Upper lobe of right lung (tissue), 1 donor: ENCODE results near the gene CUEDC1. TPM values are rescaled to one million over a fixed set of nuclear protein-coding genes. Genes with fewer than 3 reads are reported as not detected.
A peak's percentile ranks its signal among the peaks of the same experiment; 100 is the strongest.

ENCODE experiments used
- ATAC-seq: fragments of 200-7000 bp; cut with Tn5 transposase; one replicate; pipeline ENCODE4 v1.9.1; 2020; ENCODE audit warnings: mild to moderate bottlenecking, moderate library complexity
- DNase-seq: peaks from one replicate; pipeline ENCODE4 v3.0.0-alpha.2; 2020
- H3K27ac ChIP-seq: fragments of 200-600 bp; one replicate; pipeline ENCODE4 v1.8.0; 2022
- H3K27me3 ChIP-seq: fragments of 200-600 bp; one replicate; pipeline ENCODE4 v1.8.0; 2022; ENCODE audit warnings: mild to moderate bottlenecking
- H3K36me3 ChIP-seq: fragments of 200-600 bp; one replicate; pipeline ENCODE4 v1.8.0; 2022
- H3K4me1 ChIP-seq: fragments of 200-600 bp; one replicate; pipeline ENCODE4 v1.8.0; 2022
- H3K4me3 ChIP-seq: fragments of 200-600 bp; one replicate; pipeline ENCODE4 v1.8.0; 2022; ENCODE audit warnings: mild to moderate bottlenecking
- H3K9me3 ChIP-seq: fragments of 200-600 bp; one replicate; pipeline ENCODE4 v1.8.0; 2022
- intact Hi-C: fragments of 100-400 bp; cut with DNase I; formaldehyde crosslinking; loops from one replicate; pipeline ENCODE4 v1.11.0; 2022
- total RNA-seq: library from RNA; stranded (reverse); fragmentation: NEBNext Ultra II Directional; extraction: Animal tissue kit (Norgen Biotek cat#: 25700); gene quantifications from one replicate; pipeline ENCODE4 v1.2.1, GENCODE V29; 2021
- TF ChIP-seq, protein P1 (sequence below): fragments of 200-600 bp; IDR thresholded peaks from one replicate; pipeline ENCODE4 v1.8.0; 2022; ENCODE audit warnings: antibody characterized with exemption
- donor health status: DM: no; HTN: yes; CAD: no; lungs with severe emphysema.

Gene CUEDC1
- total RNA-seq, 1 donor from 2014 or later, result 41.9 TPM

DNA sequence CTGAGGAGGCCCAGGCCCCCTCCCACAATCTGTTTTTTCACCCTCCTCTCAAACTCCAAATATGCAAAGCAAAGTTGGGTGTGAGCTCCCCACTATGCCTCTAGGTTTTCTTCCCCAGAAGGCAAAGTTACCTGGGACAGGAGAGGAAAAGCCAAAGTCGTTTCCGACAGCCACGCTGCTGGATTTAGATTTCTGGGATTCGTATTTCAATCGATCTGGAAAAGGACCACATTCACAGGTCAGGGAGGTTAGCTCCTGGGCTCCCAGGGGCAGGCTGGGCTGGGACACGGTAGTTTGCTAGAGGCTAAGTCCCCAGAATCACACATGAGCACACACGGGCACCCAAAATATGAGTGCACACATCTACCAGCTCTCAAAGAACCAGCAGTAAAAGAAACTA, 84.1 kb downstream of the CUEDC1 start:
- TF ChIP-seq, protein P1, sequence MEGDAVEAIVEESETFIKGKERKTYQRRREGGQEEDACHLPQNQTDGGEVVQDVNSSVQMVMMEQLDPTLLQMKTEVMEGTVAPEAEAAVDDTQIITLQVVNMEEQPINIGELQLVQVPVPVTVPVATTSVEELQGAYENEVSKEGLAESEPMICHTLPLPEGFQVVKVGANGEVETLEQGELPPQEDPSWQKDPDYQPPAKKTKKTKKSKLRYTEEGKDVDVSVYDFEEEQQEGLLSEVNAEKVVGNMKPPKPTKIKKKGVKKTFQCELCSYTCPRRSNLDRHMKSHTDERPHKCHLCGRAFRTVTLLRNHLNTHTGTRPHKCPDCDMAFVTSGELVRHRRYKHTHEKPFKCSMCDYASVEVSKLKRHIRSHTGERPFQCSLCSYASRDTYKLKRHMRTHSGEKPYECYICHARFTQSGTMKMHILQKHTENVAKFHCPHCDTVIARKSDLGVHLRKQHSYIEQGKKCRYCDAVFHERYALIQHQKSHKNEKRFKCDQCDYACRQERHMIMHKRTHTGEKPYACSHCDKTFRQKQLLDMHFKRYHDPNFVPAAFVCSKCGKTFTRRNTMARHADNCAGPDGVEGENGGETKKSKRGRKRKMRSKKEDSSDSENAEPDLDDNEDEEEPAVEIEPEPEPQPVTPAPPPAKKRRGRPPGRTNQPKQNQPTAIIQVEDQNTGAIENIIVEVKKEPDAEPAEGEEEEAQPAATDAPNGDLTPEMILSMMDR, result no peak
- Histone ChIP-seq H3K27ac (no peak overlapping the region), H3K9me3 (no peaks in the 10 kb centered on the region), H3K4me3 (no peak overlapping the region), H3K36me3 (peaks cover 18% of the 10 kb centered on the region), H3K27me3 (no peaks in the 10 kb centered on the region), H3K4me1 (peaks cover 47% of the 10 kb centered on the region)
- no peak for DNase-seq
- intact Hi-C loops, result loop anchor here (5.0 kb wide), 1 partner anchor 121 kb away; no protein-coding TSS in a partner anchor
- ATAC-seq, result no peak

DNA sequence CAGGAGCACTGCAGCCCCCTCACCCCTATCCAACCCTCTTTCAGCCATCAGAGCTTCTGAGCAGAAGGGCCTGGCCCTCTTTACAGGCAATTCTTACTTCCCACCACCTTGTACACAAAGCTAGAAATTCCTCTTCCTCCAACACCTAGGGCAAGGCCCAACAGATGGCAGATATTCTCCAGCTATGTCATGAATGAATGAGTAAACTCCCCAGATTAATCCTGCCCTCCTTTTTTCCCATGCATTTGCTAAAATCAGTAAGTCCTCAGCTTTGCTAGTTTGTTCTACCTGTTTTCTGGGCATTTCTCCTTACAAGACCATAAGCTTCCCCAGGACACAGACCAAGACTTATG, 85.0 kb downstream of the CUEDC1 start:
- TF ChIP-seq, protein P1, result no peak
- ATAC-seq (no peak), DNase-seq (no peak)
- intact Hi-C loops, result loop anchor here (5.0 kb wide), 1 partner anchor 122 kb away; no protein-coding TSS in a partner anchor
- Histone ChIP-seq H3K27ac (no peak overlapping the region), H3K9me3 (no peaks in the 10 kb centered on the region), H3K4me1 (peaks cover 39% of the 10 kb centered on the region), H3K27me3 (no peaks in the 10 kb centered on the region), H3K36me3 (peaks cover 18% of the 10 kb centered on the region), H3K4me3 (no peak overlapping the region)

DNA sequence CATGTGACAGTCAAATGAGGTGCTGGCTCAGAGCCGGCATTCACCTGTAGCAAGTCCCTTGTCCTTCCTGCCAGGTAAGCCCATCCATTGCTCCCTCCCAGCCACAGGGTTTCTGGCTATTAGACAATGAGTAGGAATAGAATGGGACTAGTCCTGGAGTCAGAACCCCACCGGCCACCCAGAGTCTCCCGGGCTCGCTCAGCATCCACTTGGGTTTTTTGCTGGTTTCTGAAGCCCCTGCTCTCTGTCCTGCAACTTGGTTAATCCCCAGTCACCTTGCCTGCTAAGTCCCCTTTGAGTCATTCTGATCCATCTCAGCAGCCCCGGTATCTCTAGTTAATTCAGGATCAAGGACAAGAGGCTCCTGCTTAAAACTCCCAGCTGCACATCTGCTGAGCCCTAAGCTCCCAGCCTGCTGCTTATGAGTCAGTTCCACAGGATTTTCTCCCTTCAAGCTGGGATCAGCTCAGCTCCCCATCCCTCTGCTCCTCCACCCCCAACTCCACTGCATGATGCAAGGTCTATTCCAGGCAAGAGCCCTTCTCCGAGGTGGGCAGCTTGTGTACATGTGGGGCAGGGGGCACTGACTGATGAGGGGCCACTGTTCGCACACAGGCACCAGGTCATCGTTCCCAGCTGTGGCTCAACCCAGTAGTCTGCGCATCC, 85.5 kb downstream of the CUEDC1 start:
- no peak overlapping the region for H3K27ac ChIP-seq
- H3K27me3 ChIP-seq, result no peaks in the 10 kb centered on the region
- no peak overlapping the region for H3K4me3 ChIP-seq
- peaks cover 34% of the 10 kb centered on the region for H3K4me1 ChIP-seq
- intact Hi-C loops, result loop anchor here (5.0 kb wide), 1 partner anchor 123 kb away; no protein-coding TSS in a partner anchor
- H3K36me3 ChIP-seq, result peaks cover 18% of the 10 kb centered on the region
- TF ChIP-seq, protein P1, result no peak
- DNase-seq, result no peak
- no peaks in the 10 kb centered on the region for H3K9me3 ChIP-seq
- no peak for ATAC-seq

DNA sequence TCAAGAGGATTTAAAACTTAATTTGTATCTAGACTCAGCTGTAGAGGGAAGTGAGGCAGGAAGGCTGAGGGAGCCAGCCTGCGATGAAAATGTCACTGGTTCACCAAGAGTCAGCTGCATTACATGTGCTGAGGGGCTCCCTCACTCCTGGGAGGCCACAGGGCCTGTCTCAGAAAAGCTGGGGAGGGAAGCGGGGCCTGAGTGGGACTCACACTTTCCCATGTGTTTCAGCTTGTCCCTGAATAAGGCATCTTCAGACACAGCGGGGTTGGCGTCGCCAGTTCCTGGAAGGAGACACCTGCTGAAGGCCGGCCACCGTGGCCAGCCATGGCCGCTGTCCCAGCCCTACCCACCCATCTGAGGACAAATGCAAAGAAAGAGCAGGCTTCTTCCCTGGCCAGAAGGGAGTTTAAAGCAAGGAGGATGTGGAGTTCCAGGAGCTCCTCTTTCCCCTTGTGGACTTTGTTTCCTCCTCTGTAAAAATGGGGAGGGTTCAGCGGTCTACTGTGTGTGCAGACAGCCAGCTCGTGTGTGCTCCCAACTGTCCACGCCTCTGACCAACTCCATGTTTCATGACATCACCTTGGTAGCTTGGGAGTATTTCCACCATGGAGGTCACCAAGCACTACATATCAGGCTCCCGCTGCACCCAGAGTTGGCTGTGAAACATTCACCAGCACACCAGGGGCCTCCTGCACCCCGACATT, 86.1 kb downstream of the CUEDC1 start:
- Histone ChIP-seq H3K9me3 (no peaks in the 10 kb centered on the region), H3K27ac (peak overlapping the region; percentile 51), H3K36me3 (peaks cover 18% of the 10 kb centered on the region), H3K4me3 (no peak overlapping the region), H3K27me3 (no peaks in the 10 kb centered on the region), H3K4me1 (peaks cover 27% of the 10 kb centered on the region)
- no peak for ATAC-seq
- TF ChIP-seq, protein P1, result no peak
- no peak for DNase-seq
- intact Hi-C loops, result no loop called here

DNA sequence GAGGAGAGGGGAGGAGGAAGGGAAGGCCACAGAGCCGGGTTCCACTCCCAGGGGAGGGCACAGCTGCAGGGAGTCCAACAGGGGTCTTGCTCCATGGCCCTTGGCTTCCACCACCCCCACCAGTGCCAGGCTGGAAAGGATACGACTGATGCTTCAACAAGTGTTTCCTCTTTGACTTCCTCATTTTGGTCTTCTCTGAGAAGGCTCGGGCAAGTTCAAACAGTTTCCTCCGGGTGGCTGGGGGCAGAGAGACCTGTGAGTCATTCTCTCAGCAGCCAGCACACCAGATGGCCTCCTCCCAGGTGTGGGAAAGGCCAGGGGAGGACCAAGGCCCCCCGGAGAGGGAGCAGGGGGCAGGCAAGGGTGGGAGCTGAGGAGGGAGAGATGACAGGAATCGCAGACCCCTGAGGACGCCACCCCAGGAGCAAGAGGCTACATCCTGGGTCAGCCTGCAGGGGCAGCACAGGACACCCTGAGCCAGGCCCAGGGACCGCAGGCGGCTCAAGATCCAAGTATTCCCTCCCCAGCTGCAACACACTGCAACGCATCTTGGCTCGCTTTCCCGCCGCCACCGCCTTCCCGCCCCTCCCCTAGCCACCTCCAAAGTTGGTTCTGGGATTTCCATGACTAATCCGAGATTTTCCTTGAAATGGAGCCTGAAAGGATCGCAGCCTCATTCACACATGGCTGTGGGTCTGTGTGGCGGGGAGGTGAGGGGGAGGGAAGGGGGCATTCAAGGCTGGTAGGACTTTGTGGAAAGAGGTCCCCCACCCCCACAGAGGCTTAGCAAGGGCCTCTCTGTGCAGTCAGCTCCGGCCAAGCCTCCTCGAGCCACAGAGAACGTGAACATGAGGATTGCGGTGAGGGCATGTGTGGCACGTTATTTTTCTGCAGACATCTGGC, 87.0 kb downstream of the CUEDC1 start:
- Histone ChIP-seq H3K36me3 (peaks cover 13% of the 10 kb centered on the region), H3K9me3 (no peaks in the 10 kb centered on the region), H3K4me1 (peaks cover 19% of the 10 kb centered on the region), H3K4me3 (no peak overlapping the region), H3K27me3 (no peaks in the 10 kb centered on the region), H3K27ac (peak overlapping the region; percentile 51)
- ATAC-seq (peak; percentile 67), DNase-seq (no peak)
- intact Hi-C loops, result no loop called here
- TF ChIP-seq, protein P1, result peak; percentile 34
